ENCODE results near the gene MC5R.

MC5R gene

DNA sequence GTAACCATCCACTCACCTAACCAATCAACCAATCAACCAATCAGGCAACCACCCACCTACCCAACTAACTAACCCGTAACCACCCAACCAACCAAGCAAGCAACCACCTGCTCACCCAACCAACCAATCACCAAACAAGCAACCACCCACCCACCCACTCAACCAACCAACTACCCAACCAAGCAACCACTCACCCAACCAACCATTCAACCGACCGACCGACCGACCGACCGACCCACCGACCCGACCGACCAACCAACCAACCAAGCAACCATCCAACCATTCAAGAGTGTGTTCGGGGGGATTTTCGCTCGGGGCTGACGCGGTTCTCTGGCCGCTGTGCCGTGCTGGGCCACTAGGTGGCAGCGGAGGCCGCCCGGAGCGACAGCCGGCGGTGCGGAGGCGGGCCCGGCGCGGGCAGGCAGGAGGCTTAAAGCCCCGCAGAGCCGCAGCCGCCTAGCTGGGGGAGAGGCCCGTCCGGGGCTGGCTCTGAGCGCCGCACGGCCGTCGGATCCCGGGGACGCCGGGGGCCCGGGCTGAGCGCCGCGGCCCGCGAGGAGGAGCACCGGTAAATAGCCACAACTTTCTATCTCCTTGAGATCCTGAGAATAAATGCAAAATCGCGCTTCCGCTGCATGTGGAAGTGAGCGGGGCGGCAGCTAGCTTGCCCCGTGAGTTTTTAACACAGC lies at the start of gene MC5R:
TSS of gene MC5R (plus strand) at position 443 of the 689 bp plus-strand sequence. CDS start 1,617 bp downstream, outside the sequence.
- DNase-seq (ENCODE audit: low read depth): peak; percentile 72

DNA sequence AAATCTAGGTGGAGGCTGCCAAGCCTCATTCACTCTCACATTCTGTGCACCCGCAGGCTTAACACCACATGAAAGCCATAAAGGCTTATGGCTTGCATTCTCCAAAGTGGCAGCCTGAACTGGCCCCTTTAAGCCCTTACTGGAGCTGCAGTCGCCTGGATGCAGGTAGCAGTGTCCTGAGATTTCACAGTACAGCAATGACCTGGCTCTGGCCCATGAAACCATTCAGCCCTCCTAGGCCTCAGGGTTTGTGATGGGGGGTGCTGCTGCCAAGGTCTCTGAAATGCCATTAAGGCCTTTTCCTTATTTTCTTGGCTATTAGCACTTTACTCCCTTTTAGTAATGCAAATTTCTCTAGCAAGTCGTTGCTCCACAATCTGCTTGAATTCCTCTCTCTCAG lies 48.9 kb upstream of the MC5R start:
- DNase-seq (ENCODE audit: low read depth): no peak

DNA sequence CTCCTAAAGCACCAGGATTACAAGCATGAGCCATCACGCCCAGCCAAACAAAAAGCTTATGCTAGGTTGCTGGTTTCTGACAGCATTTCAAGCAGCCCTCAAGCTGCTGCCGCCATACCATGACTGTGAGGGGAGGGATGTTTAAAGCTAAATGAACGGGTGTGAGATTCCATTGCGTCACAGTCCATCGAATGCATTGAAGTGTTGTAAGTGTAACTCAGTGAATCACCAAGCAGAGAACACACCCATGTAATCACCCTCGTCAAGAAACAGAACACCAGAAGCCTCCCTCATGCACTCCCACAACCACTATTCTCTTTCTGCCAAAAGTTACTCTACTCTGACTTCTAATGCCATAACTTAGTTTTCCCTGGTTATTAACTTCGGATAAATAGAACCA lies 32.8 kb upstream of the MC5R start:
- no peak for DNase-seq (ENCODE audit: low read depth)

DNA sequence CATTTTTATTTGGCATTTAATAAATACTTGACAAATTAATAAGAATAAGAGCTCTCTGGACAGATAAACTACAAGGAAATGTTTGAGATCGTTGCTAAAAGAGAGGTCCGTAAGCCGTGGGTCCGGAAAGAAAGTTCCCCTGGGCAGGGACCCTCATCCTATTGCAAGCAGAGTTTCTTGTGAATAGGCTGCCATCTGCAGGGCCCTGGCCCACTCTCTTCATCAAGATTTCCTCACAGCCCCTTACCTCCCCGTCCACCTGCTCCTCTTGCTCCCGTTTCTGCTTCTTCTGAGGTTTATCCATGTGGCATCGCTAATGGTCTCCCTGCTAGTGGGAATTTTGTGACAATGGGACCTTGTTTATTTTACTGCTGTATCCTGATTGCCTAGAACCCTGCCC lies 30.1 kb upstream of the MC5R start:
- no peak for DNase-seq (ENCODE audit: low read depth)

DNA sequence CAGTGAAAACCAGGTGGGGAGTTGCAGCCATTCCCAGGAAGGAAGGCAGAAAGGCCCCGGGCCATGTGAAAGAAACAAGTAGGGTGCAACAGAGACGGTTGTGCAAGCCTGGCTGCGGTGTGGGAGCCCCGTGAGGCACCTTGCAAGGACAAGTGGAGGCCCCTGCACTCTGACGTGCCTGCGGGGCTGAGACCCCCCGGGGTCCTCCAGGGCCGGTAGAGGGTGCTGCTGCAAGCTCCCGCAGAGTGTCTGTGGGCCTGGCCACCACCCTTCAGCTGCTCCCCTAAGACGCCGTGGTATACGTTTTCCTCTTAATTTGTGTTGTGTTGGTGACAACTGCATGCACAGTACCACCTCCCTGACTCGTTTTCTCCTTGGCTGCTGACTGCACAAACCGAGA lies 27.4 kb upstream of the MC5R start:
- no peak for DNase-seq (ENCODE audit: low read depth)

DNA sequence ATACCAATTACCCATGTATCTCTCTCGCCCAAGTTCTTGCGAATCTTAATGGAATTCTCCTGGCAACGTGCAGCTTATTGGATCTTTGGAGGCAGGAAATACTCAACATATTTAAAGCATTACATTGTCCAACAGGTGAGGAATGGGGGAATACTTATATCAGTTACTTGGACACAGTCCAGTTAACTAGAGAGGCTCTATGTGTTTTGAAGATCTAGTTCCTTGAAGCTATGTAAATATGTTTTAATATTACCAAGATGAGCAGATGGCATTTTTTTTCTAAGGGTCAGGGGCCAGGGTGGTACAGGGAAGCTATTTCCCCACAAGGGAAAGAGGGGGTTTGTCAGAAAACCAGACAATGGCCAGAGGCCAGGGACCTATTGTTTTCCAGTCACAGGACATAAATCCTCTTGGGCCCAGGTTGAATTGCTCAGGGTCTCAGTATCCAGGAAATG lies 26.8 kb upstream of the MC5R start:
- DNase-seq (ENCODE audit: low read depth): no peak

DNA sequence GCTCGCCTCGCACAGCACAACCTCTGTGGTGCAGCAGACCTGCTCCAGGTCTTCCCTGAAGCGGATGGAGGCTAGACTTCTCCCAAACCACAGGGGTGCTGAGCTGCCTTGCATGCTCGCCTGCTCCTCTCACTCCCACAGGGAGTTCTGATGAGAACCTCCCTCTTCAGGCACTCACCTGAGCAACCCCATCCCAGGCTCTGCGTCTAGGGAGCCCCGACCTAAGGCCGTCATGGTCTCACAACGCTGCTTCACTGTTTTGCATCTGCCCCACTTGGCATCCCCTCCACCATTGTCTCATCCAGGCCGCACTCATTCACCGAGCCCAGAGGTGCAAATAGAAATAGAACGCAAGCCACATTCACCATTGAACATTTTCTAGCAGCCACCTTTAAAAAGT lies 24.6 kb upstream of the MC5R start:
- no peak for DNase-seq (ENCODE audit: low read depth)

DNA sequence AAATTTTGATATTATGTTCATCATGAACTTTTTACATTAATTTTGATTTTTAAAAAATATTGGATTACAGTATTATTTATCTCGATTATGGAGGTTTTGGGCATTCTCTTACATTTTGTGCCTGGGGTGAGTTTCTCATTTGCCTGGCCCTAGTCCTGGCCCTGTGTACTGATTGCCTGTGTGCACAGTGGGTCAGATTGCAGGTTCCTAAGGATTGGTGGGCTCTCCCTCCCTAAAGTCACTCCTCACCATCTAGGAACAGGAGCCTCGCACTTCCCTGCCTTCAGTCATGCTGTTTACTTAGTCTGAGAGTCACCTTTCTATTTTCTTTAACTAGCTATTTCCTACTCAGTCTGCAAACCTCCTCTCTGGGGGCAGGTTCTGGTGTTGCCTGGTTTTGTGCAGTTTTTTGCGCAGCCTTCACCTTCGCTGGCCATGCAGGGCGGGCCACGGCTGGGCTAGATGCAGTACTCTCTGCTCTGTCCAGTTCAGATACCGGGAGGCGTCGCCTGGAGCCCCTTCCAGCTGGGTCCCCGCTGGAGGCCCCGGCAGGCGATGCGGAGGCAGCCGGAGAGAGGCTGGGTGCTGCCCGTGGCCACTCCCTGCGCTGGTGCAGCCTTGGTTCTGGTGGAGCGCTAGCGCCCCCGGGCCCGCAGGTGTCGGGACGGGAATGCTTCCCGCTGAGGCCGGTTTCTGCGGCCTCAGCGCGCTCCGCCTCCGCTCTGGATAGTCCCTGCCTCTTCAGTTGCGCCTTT lies 23.3 kb upstream of the MC5R start:
- peak; percentile 22 for DNase-seq (ENCODE audit: low read depth)

DNA sequence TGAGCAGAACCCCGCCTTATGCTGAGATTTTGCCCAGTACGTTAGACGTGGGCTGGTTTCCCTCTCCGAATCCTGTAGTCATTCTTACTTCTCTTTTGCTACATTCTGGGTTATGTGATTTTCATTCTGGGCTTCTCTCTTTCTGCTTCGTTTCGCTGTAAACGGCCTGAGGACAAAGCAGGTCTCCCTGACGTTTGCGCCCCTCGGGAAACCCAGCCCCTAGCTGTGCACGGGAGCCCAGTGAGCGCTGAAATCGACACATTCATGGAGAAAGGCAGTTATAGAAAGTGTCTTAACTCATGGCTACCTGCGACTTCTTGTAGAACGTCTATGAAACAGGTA lies 22.7 kb upstream of the MC5R start:
- no peak for DNase-seq (ENCODE audit: low read depth)

DNA sequence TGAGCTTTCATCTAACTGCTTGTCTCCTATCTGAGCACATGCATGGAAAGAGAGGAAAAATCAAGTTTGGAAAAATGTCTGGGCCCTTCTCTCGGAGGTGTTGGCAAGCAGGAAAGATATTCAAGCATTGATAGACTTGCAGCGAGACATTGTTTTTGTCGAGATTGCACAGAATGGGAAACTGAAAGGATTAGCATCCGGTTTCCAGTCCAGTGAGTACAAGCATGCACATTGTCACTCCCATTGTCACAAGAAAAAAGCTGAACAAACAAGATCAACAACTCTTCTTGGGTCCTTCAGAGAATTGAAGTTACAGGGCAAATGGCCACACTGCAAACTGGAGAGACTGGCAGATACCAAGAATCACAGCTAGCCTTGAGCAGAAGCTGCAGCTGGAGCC lies 19.6 kb upstream of the MC5R start:
- DNase-seq (ENCODE audit: low read depth): no peak

DNA sequence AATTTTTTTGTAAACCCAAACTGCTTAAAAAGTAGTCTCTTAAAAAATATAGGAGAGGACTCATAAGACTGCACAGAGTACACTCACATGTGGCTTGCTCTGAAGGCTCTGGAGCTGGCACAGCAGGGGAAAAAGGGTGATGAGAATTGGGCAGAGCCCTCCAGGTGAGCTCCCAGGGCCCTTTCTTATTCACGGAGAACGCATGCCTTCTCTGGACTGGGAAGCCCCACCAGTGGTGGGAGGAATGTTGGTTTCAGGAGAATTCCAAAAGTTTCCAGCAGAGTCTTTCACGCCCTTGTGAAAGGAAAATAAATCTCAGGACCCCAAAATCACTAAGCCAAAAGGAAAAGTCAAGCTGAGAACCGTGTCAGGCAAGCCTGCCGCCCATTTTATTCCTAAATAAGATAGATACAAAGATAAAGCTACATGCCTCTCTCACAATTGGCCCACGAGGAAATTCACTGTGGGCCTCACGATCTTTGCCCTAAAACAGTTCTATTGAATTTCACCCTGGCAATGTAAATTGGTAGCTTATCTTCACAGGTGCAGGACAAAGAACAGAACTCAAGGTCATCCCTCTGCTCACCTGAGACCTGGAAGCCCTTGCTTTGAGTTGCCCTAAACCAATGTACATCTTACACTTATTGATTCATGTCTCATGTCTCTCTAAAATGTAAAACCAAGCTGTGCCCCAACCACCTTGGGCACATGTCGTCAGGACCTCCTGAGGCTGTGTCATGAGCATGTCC lies 15.5 kb upstream of the MC5R start:
- DNase-seq (ENCODE audit: low read depth): no peak

DNA sequence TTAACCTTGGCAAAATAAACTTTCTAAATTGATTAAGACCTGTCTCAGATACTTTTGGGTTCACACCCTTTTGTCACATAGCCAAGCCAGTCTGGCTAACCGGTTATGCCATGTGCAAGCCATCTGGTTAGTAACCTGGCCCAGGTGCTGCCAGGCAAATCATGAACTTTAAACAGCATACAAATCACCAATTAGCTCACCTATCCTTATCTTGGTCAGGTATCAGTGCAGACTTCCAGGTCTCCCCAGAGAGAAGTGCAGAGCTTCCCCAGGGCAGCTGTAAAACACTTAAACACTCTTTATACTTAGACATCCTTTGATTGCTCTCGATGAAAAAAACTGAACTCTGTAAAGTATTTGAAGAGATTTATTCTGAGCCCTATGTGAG lies 14.9 kb upstream of the MC5R start:
- no peak for DNase-seq (ENCODE audit: low read depth)

DNA sequence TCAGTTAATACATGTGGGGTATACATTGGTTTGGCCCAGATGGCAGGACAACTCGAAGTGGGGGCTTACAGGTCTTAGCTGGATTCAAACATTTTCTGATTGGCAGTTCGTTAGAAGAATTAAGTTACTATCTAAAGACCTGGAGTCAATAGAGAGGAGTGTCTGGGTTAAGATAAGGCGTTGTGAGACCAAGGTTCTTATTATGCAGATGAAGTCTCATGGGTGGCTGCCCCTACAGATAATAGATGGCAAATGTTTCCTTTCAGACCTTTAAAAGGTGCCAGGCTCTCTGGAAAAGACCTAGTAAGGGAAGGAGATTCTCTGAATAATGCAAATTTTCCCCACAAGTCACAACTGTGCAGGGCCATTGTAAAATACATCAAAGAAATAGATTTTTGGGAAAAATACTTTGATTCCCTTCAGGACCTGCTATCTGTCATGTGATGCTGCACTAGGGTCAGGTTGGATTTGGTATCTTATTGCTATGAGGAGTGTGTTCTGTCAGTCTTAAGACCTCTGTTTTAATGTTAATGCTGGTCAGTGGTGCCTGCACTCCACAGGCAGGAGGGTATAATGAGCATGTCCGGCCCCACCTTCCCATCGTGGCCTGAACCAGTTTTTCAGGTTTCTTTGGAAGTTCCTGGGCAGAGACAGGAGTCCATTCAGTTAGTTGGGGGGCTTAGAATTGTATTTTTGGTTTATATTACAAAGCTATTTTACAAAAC lies 14.3 kb upstream of the MC5R start:
- DNase-seq (ENCODE audit: low read depth): no peak

DNA sequence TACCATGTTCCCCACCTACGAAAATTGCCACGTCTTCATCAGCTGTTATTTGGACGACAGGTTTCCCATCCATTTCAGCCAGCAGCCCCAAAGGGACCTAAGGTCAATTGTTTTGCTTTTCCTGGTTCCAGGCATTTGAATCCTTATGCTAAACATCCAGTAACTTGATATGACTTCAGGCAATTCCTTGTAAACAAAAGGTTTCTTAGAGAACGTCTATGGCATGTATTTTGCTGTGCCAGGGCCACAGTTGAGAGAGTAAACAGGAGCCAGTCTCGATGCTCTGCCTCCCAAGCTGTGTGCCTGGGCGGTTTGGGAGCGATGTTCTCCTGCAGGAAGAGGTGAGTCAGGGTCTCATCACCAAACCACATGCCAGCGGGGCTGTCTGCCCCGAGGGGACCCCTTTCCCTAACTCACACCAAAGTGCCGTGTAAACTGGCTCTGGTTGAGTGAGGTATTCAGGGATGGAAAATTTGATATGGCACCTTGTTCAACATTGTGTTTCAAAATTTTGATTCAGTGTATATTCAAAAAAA lies 12.9 kb upstream of the MC5R start:
- DNase-seq (ENCODE audit: low read depth): no peak

DNA sequence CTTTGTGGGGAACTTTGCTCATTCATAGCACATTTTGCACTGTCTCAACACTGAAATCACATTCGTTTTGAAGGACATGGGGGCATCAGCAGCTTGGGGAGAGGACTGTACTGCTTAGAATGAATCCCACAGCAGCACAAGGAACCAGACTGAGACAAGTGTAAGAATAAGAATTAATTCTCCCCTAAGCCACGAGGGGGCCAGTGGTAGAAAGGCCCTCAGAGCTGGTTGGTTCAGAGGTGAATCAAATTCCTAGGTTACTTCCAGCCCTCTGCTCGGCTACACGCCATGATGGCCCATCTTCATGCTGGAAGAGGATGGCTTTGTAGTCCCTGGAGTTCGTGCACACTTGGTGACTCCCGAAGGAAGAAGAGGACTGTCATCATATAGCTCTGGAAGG lies 12.0 kb upstream of the MC5R start:
- DNase-seq (ENCODE audit: low read depth): no peak

DNA sequence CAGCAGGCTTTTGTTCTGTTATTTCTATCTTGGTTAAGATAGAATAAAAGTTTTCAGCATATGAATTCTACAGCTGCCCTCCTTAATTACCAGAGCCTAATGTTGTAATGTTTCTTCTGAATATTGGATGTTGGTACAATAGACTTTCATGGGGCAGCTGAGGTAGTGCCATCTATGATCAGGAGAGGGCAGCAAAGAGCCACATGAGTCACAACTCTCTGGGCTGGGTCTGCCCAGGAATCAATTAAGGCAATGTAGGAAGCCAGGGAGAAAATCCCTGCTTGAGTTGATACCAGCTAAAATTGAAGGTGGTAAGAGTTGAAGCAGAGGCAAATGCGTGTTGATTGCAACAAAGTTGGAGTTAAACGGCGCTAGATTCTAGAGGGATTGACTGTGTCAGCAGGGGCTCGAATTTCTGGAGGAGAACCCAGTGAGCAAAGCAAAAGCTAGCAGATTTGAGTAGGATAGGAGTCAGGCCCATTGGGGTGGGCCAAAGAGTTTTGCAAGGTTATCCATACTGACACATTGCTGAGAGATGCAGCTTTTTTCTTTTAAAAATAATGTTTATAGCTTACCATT lies 10.6 kb upstream of the MC5R start:
- DNase-seq (ENCODE audit: low read depth): peak; percentile 47

DNA sequence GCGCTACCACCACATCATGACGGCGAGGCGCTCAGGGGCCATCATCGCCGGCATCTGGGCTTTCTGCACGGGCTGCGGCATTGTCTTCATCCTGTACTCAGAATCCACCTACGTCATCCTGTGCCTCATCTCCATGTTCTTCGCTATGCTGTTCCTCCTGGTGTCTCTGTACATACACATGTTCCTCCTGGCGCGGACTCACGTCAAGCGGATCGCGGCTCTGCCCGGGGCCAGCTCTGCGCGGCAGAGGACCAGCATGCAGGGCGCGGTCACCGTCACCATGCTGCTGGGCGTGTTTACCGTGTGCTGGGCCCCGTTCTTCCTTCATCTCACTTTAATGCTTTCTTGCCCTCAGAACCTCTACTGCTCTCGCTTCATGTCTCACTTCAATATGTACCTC lies 2.3 kb downstream of the MC5R start:
- DNase-seq (ENCODE audit: low read depth): no peak

DNA sequence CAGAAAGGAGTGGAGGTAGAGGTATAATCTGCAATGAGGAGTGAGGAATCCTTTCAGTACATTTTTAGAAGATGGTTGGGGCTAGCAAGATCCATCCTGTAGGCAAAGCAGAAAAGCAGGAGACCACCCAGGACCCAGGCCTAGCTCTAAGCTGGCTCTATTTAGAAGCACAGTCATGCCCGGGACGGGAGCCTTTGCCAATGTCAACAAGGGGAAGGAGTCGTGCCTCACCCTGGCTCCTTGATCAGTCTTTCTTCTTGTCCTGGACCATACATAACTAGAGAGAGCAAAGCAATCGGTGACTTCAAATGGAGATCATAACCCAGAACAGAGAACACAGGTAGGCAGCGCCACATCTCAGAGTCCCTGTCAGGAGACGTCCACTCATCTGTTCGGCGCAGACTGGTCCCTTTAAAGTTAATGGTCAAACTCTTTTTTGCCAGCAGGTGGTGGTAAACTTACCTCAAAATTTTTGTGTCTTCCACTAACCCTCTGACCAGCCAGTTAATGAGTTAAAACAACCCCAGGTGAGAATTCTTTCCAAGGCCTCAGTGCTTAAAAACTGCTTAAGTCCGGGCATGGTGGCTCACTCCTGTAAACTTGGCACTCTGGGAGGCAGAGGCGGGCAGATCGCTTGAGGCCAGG lies 8.0 kb downstream of the MC5R start:
- no peak for DNase-seq (ENCODE audit: low read depth)

DNA sequence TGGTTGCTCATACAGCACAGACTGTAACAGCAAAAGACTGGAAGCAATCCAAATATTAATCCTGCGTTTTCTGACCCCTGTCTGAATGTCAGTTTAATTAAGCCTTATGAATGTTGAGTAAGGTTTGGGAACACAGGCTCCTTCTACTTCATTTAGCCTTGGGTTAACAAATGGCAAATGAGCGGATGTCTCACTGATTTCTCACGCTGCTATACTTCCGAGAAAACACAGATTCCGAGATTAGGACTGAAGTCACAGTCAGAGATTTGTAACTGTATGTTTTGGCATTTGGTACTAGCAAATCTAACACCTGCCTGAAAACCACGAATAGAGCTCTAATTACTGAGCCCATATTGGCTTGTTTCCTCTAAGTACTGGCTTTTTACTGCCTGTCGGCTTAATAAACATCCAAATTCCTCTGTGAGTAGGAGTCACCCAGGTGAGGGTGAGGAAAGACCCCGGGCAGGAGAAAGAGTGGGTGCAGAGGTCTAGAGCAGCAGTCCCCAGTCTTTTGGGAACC lies 10.6 kb downstream of the MC5R start:
- DNase-seq (ENCODE audit: low read depth): no peak

DNA sequence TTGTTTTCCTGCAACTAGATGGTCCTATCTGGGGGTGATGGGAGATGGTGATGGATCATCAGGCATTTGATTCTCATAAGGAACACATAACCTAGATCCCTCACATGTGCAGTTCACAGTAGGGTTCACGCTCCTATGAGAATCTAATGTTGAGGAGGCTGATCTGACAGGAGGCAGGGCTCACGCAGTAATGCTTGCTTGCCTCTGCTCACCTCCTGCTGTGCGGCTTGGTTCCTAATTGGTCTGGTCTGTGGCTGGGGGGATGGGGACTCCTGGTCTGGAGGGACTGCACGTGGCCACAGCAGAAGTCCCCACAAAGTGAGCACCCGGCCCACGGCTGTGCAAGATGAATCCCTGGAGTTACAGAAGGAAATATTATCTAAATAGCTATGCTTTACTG lies 11.3 kb downstream of the MC5R start:
- DNase-seq (ENCODE audit: low read depth): no peak

DNA sequence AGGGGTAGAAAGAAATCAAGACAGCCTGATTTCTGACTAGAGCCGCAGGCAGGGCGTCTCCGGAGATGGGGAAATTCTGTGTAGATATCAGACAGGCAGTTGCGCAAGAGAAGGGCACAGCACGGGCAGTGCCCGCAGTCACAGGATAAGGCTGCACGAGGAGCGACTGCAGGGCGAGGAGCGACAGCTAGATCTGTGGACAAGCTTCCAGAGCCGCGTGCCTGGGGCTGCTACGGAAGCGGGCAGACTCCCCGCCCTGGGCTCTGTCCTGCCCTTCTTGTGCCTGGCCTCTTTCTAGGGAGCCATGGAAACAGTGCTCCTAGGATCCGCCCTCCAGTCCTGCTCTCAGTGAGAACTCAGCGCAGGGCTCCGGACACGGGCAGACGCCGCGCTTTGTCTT lies 12.6 kb downstream of the MC5R start:
- no peak for DNase-seq (ENCODE audit: low read depth)

All from activated T-cell treated with anti-CD3 and anti-CD28 coated beads for 24 hours (primary cell).